NCI-H128 (cell line): ENCODE results near the gene ABCC5.
"Not testable (repeated sequence)": the region's sequence is repeated elsewhere in the genome, so short reads cannot be mapped to it uniquely, and the experiment has no call there.

Source experiments
- DNase-seq: peaks from one replicate; lab custom pipeline; 2025; ENCODE audit not compliant: unreplicated experiment; lab: John Stamatoyannopoulos, UW

The ABCC5 gene

GRCh38 chr3:184016811-184017671 lies 643 bp downstream of the ABCC5 start:
- peak; percentile 62 for DNase-seq

- no peak for DNase-seq
These were observed 1.5 kb downstream of the ABCC5 start for GRCh38 chr3:184016169-184016570.

- DNase-seq: peak; percentile 10
These were observed 2.2 kb downstream of the ABCC5 start for GRCh38 chr3:184015381-184016019.

GRCh38 chr3:184011937-184012889 lies 5.5 kb downstream of the ABCC5 start:
- DNase-seq: no peak

GRCh38 chr3:184011230-184011876 lies 6.3 kb downstream of the ABCC5 start:
- no peak for DNase-seq

- no peak for DNase-seq
These were observed 9.5 kb downstream of the ABCC5 start for GRCh38 chr3:184008161-184008560.

GRCh38 chr3:184007143-184007813 lies 10.4 kb downstream of the ABCC5 start:
- not testable (repeated sequence) for DNase-seq

- peak; percentile 95 for DNase-seq
These were observed 11.7 kb downstream of the ABCC5 start for GRCh38 chr3:184005941-184006507.

GRCh38 chr3:184004476-184004875 lies 13.2 kb downstream of the ABCC5 start:
- no peak for DNase-seq

- DNase-seq: no peak
These were observed 14.3 kb downstream of the ABCC5 start for GRCh38 chr3:184003187-184003967.

- DNase-seq: no peak
These were observed 15.2 kb downstream of the ABCC5 start for GRCh38 chr3:184002469-184002868.

- DNase-seq: no peak
These were observed 15.9 kb downstream of the ABCC5 start for GRCh38 chr3:184001761-184002160.

GRCh38 chr3:183991403-183991802 lies 26.3 kb downstream of the ABCC5 start:
- no peak for DNase-seq

- DNase-seq: no peak
These were observed 29.4 kb downstream of the ABCC5 start for GRCh38 chr3:183988216-183988790.

- DNase-seq: no peak
These were observed 30.6 kb downstream of the ABCC5 start for GRCh38 chr3:183987000-183987600.

GRCh38 chr3:183984749-183985729 lies 32.6 kb downstream of the ABCC5 start:
- no peak for DNase-seq

- DNase-seq: no peak
These were observed 33.5 kb downstream of the ABCC5 start for GRCh38 chr3:183984127-183984740.
